HG03439 (cell line): ENCODE data around the gene COPB2.

Source experiments
- ATAC-seq: cut with Tn5 transposase; IDR thresholded peaks from one replicate; pipeline ENCODE4 v1.9.1; 2021; ENCODE audit warnings: mild to moderate bottlenecking, moderate library complexity; ENCODE audit not compliant: unreplicated experiment

The COPB2 gene

DNA sequence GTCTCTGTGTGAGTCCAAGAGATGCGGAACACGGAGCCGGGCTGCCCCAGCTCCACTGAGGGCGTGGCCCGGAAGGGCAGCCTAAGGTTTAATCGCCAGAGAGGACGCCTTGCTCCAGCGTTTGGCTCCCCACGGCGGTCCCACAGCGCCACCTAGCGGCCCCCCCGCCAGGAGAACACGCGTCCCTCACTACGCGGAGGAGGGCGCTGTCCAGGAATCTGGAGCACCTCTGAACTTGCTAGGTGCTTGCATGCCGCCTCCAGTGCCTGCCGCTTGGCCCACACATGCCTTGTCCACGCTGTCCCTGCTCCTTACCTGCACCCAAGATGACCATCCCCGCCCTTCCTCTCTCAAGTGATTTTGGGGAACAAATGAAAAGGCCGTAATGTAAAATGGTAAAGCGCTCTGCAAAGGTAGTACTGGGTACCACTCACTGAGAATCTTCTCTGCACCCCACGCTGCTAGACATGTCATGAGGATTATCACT is 60.0 kb downstream of the COPB2 start:
- peak; percentile 96 for ATAC-seq

DNA sequence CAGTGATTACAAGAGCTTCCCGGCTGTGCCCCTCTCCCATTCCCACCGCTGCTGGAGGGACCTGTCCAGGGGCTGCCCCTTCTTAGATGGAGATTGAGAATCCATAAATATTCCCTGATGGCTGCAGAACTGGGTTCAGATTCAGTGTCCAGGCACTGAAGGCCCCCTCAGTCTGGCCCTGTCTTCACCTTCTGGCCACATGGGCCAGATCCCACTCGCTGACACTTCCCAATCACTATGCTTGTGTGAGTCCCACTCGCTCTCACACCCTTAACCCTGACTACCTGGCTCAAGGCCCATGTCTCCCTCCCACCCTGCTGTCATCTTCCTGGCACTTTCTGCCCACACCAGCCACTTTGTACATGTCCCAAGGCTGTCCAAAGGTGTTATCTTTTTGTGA is 61.1 kb downstream of the COPB2 start:
- no peak for ATAC-seq

DNA sequence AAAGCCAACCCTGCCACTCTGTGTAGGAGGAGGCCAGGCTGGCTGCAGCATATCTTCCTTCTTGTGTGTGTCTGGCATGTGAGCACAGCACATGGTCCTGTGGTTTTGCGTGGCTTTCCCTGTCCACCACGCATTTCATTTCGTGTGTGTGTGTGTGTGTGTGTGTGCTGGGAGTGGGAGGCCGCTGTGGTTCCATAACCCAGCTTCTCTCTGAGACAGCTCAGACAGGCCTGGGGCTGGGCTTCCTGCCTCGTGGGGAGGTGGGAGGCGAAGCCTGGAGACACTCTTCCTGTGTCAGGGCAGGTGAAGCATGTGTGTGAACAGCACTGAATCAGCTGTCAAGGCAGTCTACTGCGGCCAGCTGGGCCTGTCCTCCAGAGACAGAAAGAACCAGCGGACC is 61.6 kb downstream of the COPB2 start:
- no peak for ATAC-seq

DNA sequence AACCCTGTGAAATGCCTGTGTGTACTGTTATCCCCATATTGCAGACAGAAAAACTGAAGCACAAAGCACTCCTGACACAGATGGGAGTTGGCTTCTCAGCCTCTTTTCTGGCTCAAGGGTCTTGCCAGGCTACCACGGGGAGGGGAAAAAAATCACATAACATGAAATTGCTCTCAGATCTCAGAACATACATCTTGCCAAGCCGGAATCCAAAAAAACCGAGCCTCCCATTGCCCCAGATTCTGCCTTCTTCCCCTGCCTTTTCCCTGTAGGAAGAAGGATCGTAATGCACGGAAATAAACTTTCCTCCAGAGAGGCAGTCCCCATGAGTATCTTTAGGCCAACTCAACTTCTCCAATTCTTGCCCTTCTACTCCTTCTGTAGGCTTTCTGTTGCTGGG is 62.2 kb downstream of the COPB2 start:
- ATAC-seq: no peak

DNA sequence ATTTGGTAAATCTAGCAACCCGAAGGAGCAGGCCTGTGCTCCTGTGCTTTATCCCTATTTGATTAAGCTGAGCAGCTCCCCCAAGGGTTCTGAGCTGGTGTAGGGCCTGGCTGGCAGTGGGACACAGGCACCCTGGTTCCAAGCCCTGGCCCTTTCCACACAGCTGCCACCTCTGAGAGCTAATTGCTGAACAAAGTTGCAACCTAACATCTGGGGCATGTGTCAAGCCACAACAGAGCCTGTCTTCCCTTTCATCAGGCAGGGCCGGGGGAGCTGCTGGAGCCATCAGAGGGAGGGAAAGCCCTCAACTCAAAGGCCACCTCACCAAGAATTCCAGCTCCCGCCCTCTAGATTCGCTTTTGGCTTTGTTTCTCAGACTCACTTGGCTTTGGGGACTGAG is 62.7 kb downstream of the COPB2 start:
- ATAC-seq: no peak

DNA sequence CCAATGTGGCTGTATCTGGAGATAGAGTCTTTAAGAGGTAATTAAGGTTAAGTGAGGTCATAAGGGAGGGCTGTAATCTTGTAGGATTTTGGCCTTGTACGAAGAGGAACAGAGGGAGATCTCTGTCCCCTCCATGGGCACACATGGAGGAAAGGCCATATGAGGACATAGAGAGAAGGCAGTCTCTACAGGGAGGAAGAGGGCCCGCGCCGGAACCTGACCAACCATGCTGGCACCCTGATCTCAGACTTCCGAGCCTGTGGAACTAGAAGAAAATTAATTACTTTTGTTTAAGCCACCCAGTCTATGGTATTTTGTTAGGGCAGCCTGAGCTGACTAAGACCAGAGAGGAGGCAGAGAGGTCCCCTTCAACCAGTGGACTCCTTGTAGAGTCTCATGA is 63.3 kb downstream of the COPB2 start:
- ATAC-seq: no peak

DNA sequence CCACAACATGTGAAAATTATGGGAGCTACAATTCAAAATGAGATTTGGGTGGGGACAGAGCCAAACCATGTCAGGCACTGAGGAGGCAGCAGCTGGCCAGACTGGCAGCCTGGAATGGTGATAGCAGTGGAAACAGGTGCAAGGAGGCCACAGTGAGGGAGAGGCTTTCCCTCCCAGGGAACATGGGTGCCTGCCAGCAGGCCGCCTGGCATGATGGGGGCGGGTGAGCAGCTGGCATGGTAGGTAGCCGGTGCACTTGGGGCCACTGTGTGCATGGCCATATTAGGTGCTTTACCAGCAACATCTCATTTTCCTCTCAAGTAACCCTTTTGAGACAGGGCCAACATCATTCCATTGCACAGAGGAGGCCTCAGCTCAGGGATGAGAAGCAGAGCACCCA is 63.9 kb downstream of the COPB2 start:
- ATAC-seq: no peak

DNA sequence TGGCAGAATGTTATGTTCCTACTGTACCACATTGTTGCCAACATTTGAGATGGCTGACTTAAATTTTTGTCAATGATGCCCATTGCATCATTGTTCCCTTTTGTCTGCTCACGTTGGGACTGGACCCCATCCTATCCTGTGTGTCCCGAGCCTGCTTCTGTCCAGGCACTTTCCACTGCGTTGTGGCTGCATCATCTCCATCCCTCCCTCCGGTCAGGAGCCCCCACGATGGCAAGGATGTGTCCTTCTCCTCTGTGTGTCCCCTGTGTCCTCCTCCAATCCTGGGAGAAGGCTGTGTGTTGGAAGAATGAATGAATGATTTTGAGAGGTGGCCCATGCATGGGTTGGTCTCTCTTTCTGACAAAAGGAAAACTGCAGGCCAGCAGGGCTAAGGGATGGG is 65.0 kb downstream of the COPB2 start:
- no peak for ATAC-seq

DNA sequence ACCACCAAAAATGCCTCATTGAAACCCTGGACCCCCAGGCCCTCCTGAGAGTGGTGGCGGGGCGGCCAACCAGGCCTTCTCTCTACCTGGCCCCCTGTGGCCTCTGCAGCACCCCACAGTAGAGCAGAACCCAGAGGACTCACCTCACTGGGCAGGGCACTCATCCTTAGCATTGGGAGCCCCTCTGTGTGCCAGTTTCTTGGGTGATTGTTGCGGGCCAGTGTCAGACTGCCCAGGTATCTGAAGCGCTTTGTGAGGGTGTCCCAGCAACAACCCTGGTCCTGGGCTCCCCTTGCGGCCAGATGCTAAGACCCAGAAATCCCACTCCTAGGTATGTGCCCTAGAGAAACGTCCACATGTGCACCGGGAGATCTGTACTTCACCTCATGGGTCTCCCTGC is 66.3 kb downstream of the COPB2 start:
- no peak for ATAC-seq

DNA sequence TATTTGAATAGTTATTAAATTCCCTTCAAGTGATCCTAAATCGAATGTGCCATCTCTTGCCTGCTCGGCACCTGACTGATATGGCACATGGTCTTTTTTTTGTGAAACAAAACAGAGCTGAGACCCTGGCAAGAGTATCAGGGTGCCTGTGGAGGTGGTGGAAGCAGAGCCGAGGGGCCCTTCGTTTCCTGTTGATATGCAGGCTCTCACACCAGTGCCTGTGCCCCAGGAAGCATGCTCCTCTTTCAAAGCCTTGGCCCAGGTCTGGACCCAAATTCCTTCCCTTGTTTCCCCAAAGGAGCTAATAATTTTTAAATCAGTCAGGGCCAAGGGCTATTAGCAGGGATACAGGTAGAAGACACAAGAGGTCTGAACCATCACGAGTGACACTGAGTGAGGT is 67.1 kb downstream of the COPB2 start:
- ATAC-seq: no peak

DNA sequence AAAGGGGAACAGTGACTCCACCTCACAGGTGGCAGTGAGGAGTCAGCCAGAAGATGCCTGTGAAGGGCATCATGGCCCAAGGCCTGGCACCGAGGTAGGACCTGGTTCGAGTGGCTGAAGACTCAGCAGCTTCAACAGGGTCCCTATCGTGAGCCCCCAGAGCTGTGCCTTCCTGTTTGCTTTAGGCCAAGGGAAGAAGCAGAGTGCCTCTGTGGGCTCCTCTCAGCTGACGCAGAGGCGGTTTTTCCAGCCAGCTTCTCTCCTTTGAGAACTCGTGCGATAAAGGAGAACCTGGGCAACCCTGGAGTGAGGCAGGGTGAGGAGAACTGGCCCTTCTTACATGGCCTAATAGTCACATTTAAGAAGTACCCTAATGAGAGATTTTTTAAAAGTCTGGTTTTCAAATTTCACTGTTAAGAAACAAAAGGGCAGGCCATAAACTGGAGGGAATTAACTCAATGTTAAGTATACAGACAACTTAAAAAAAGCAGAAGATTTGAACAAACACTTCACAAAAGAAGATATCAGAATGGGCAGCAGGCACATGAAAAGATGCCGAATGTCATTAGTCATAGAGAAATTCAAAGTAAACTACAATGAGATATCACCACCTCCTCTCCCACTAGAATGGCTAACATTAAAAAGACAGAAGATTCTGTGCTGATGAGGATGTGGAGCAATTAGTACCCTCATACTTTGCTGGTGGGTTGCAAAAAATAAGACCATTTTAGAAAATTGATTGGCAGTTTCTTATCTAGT is 68.7 kb downstream of the COPB2 start:
- no peak for ATAC-seq

DNA sequence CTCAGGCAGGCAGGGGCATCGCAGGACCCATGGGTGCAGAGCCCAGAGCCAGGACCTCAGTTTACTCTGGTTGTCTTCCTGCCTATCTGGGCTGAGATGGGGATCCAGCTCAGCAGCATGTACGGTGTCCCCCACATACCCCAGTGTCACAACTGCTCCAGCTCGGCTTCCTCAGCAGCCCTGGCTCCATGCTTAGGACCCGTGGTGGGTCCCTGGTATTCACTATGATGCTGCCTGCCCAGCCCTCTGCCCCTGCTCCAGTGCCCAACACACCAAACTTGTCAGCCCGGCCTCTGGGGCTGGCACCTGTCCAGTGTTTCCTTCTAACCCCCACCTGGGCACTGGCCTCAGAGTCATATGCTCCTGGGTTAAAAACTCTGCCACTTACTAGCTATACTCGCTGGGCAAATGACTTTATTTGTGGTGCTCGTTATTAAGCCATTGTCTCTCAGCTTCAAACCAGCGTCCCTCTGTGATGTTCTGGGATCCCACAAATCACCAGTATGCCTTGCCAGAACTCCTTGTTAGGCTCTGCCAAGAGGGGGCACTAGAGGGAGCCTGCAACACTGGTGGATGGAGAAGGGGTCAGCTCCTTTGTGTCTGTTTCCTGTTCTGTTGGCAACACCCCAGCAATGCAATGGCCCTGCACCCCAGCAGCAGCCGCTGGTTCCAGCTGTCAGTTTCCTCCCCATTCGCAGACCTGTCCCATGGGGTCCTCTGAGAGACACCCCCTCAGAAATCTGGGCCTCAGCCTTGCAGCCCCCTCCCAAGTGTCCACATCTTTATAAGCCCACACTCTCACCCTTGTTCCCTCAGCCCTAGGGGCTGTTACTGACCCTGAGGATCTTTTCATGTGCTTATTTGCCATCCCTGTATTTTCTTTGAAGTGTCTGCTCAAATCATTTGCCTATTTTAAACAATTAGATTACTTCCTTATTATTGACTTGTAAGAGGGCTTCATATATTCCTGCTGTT is 69.7 kb downstream of the COPB2 start:
- no peak for ATAC-seq

DNA sequence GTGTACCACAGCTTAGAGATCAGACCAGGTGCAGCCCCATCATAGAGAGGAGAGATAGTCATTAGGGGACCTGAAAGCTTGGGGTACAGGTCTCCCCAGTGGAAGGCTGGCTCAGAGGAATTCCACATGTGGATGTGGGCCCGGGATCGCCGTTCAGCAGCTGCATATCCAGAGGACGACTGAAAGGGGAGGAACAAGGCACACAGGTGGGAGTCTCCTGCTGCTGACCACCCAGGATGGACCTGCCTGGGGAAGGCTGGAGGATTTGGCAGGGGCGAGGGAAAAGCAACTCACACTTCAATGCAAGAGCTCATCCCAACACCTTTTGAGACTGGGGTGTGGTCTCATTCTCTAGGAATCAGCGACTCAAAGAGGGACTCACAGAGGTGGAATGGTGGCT is 70.6 kb downstream of the COPB2 start:
- ATAC-seq: no peak

DNA sequence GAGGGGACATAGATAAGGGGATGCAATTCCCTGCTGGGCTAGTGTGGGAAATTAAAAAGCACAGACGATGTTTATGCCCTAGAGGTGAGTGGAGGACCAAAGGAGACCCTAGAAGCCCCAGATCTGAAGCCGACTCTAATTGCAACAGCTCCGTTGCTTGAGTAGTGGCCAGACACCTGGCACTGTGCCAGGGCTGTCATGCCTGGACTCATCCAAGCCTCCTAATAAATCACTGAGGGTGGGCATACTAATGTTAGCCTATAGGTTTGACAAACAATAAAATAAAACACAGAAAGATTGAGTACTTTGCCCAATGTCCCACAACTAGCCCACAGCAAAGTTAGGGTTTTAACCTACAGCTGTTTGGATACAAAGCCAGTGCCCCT is 71.0 kb downstream of the COPB2 start:
- no peak for ATAC-seq

DNA sequence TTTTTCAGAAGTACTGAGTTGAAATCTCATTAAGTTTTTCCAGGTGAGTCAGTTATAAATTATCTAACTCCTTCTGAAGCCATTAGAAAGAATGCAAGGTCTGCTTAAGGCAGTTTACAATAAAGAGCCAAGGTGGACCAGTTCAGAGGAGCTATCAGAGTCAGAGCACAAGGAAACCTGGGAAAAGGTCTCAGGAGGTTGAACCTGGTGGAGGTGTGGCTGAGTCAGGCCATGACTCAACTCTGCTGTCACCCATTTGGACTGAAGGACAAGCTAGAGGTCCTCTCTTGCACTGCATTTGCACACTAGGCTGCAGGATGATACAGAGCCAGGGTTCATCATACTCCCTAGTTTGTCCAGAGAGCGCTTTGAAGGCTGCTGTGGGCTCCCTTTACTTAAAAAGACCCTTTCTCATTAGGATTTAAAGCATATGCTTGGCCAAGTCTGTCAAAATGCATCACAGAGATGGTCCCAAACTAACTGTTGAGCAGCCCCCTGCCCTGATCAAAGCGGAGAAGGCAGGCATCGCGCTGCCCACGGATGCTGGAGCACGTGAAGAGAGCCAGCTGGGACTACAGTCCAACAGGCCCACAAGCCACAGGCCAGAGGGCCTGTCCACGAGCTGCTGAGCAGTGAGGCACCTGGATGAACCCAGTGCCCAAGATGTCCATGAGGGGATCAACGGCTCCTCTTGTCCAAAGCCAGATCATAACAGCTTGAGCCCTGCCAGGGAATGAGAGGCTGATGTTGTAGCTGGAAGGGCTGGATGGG is 71.6 kb downstream of the COPB2 start:
- ATAC-seq: no peak

DNA sequence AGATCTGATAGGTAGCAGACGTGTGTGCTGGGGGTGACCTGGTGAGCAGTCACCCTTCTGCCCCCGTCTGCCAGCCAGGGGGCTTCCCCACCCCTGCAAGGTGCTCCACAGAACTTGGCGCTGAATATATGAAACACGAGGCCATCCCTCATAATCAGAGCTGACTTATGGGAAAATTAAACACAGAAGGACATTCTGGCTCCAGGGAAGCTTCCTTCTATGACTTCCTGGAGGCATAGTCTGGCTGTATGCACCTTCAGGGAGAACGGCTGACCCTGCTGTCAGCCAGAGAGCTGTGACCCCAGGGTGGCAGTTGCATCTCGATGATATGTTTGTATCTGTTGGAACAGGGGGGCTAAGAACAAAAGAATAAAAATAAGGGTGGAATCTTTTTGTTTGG is 72.2 kb downstream of the COPB2 start:
- no peak for ATAC-seq

DNA sequence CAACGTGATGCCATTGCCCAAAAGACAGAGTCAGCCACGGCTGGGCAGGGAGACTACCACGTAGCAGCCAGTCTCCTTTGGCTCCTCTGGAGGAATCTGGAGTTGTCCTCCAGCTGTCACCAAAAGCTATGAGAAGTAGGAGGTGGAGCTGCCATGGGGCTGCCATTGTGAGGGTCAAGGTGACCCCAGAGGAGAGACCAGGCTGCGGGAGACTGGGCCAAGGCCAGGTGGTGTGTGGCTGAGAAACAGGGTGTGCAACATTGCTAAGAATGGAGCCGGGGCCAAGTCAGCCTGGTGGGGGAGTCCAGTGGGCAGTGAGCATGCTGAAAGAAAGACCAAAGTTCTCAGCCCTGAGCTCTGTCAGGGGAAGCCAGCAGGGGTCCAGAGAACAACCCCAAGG is 75.5 kb downstream of the COPB2 start:
- no peak for ATAC-seq

DNA sequence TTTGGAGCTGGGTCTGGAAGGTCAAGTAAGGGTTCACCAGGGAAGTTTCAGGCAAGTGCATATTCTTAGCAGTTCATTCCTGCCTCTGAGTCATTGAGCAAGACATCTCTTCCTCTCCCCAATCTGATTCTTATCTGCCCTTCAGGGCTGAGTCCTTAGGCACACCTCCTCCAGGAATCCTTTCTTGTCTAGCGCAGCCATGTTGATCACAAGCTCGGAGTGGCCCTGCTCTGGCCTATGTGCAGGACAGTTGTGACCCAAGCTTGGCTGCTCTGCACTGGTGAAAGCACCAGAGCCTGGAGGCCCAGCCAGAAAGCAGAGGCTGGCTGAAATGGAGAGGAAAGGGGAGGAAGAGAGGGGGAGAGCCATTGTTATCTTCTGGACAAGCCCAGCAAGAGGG is 76.5 kb downstream of the COPB2 start:
- no peak for ATAC-seq

DNA sequence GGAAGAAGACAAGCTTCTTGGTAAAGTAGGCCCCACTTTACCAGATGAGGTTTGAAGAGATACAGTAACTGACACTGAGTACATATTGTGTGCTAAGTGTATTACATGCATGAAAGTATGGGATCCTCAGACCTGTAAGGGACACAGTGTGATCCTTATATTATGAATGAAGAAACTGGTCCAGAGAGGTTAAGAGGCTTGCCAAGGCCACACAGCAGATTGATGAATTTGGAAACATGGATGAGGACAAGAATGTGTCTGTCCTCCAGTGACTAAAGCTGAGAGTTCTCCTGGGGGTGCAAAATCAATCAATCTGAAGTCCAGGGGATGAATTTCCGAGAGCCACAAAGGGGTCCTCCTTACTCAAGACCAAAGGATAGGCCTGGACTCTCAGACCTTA is 77.0 kb downstream of the COPB2 start:
- no peak for ATAC-seq

DNA sequence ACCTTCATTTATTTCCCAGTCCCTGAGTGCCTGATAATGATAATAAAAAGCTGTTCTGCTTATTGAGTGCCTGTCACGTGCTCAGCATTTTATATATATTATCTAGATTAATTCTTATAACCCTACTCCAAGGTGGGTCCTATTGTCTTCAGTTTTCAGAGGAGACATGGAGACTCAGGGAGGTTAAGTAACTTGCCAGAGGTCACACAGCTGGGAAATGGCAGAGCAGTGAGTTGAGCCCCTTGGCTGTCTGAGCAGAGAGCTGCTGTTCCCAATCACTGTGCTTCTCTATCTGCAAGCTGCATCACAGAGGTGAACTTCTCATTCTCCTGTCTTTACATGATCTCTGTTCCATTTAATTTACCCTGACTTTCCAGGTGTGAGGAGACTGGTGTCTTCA is 77.9 kb downstream of the COPB2 start:
- ATAC-seq: no peak

DNA sequence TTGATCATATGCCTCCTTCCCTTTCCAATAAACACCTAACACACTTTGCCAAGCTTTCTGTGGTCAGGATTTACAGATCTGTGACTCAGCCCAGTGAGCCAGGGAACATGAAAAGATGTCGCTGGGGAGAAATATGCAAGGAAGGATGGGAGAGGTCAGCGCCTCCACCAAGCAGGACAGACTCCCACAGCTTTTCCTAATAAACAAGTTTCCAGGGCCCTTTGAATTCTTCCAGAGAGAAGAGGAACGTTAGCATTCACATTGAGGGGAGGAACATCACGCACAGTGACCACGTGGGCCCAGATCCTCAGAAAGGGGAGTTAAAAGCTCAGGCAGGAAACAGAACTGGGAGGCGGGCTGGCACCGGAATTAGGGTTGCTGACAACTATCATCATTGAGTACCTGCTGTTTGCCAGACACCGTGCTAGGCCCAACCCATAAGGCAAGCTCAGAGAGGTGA is 78.9 kb downstream of the COPB2 start:
- ATAC-seq: no peak
